ENCODE data around the gene SPG11.
"Not testable (repeated sequence)": the region's sequence is repeated elsewhere in the genome, so short reads cannot be mapped to it uniquely, and the experiment has no call there.

Gene SPG11

GRCh38 chr15:44673639-44674038 lies 10.2 kb upstream of the SPG11 start:
- DNase-seq = no peak

GRCh38 chr15:44670087-44670950 lies 6.9 kb upstream of the SPG11 start:
- no peak for DNase-seq

GRCh38 chr15:44668921-44669320 lies 5.5 kb upstream of the SPG11 start:
- no peak for DNase-seq

GRCh38 chr15:44667039-44667360 lies 3.5 kb upstream of the SPG11 start:
- no peak for DNase-seq

GRCh38 chr15:44666210-44667038 lies 3.0 kb upstream of the SPG11 start:
- no peak for DNase-seq

- peak; percentile 94 for DNase-seq
These were observed 718 bp downstream of the SPG11 start for GRCh38 chr15:44662478-44663409.

GRCh38 chr15:44661576-44661975 lies 1.9 kb downstream of the SPG11 start:
- no peak for DNase-seq

- DNase-seq = no peak
These were observed 4.4 kb downstream of the SPG11 start for GRCh38 chr15:44659056-44659455.

GRCh38 chr15:44657378-44657777 lies 6.1 kb downstream of the SPG11 start:
- DNase-seq = no peak

- DNase-seq = no peak
These were observed 6.5 kb downstream of the SPG11 start for GRCh38 chr15:44656913-44657312.

GRCh38 chr15:44656298-44656697 lies 7.2 kb downstream of the SPG11 start:
- DNase-seq = no peak

- no peak for DNase-seq
These were observed 8.6 kb downstream of the SPG11 start for GRCh38 chr15:44654858-44655257.

- no peak for DNase-seq
These were observed 15.8 kb downstream of the SPG11 start for GRCh38 chr15:44647637-44648036.

- DNase-seq = no peak
These were observed 16.4 kb downstream of the SPG11 start for GRCh38 chr15:44647036-44647435.

GRCh38 chr15:44646460-44646859 lies 17.0 kb downstream of the SPG11 start:
- no peak for DNase-seq

- no peak for DNase-seq
These were observed 21.8 kb downstream of the SPG11 start for GRCh38 chr15:44641651-44642050.

GRCh38 chr15:44636976-44637375 lies 26.5 kb downstream of the SPG11 start:
- no peak for DNase-seq

- no peak for DNase-seq
These were observed 29.9 kb downstream of the SPG11 start for GRCh38 chr15:44633603-44634002.

GRCh38 chr15:44625286-44625685 lies 38.2 kb downstream of the SPG11 start:
- not testable (repeated sequence) for DNase-seq

- DNase-seq = no peak
These were observed 40.3 kb downstream of the SPG11 start for GRCh38 chr15:44623178-44623577.

- no peak for DNase-seq
These were observed 43.4 kb downstream of the SPG11 start for GRCh38 chr15:44620081-44620480.

GRCh38 chr15:44616974-44617373 lies 46.5 kb downstream of the SPG11 start:
- DNase-seq = no peak

GRCh38 chr15:44606740-44607139 lies 56.7 kb downstream of the SPG11 start:
- no peak for DNase-seq

Measured in activated effector memory CD4-positive, alpha-beta T cell treated with anti-CD3 and anti-CD28 coated beads, Interleukin-2, amount 50 U/mL, for 16 hours (primary cell).